Stomach (tissue), 4 donors: ENCODE data around the gene RGMB.

ENCODE experiments used
- CTCF ChIP-seq, 7 experiments: fragments of 450-650 bp in 4 of 7; fragments of 200-600 bp in 3 of 7; sonication (generic) in 3 of 7; IDR thresholded peaks; one replicate each; pipeline ENCODE4 v1.5.1; 2016 to 2019; ENCODE audit warnings: antibody characterized with exemption in 7 of 7, control low read depth in 2 of 7, mild to moderate bottlenecking in 1 of 7
- EP300 ChIP-seq: sonication (generic); formaldehyde crosslinking; IDR thresholded peaks from one replicate; pipeline ENCODE4 v1.6.1; 2017; ENCODE audit warnings: antibody characterized with exemption
- POLR2A ChIP-seq, 4 donors: fragments of 450-650 bp; IDR thresholded peaks; one replicate each; pipeline ENCODE4 v1.6.1; 2016; ENCODE audit warnings: antibody characterized with exemption in 4 of 4, control low read depth in 2 of 4, mild to moderate bottlenecking in 1 of 4, moderate library complexity in 1 of 4
- POLR2AphosphoS5 ChIP-seq, 3 donors: sonication (generic); formaldehyde crosslinking; IDR thresholded peaks; one replicate each; pipeline ENCODE4 v1.6.1; 2016; ENCODE audit warnings: antibody characterized with exemption in 3 of 3

- peak in 5 of 7 experiments; percentile 60 to 79 (median 67) for TF ChIP-seq CTCF (IDR thresholded peaks at IDR 0.05)
- no peak for TF ChIP-seq POLR2A (IDR thresholded peaks at IDR 0.05)
- TF ChIP-seq POLR2AphosphoS5 (IDR thresholded peaks at IDR 0.05), result peak in 1 of 3 donors; percentile 18
- no peak for TF ChIP-seq EP300
Observed at GRCh38 chr5:98796197-98796972, 22.9 kb downstream of the RGMB start.
